Liver (tissue), 3 donors: ENCODE results near the gene VIL1.
A peak's percentile ranks its signal among the peaks of the same experiment; 100 is the strongest.

ENCODE experiments used
- ATF3 ChIP-seq: IDR thresholded peaks from 2 replicates; pipeline ENCODE4 v1.6.1; 2016; ENCODE audit warnings: antibody characterized with exemption
- CTCF ChIP-seq: fragments of 150-350 bp; IDR thresholded peaks from 2 replicates; pipeline ENCODE4 v1.5.1; 2017; ENCODE audit warnings: improper control_type of control experiment, low read depth, low read length; ENCODE audit not compliant: missing input control
- EGR1 ChIP-seq, 2 donors: IDR thresholded peaks; 2 replicates each; pipeline ENCODE4 v1.6.1; 2016 to 2018; ENCODE audit warnings: antibody characterized with exemption in 2 of 2, low read depth in 2 of 2
- FOXA1 ChIP-seq: IDR thresholded peaks from 2 replicates; pipeline ENCODE4 v1.6.1; 2016; ENCODE audit warnings: antibody characterized with exemption
- GABPA ChIP-seq, 2 donors: IDR thresholded peaks in 1 of 2; conservative IDR thresholded peaks in 1 of 2; 2 replicates each; pipeline ENCODE4 v1.6.1; 2016; ENCODE audit warnings: antibody characterized with exemption in 2 of 2, mild to moderate bottlenecking in 1 of 2, moderate library complexity in 1 of 2
- HNF4A ChIP-seq, 2 donors: conservative IDR thresholded peaks; 2 replicates each; pipeline ENCODE4 v1.6.1; 2016; ENCODE audit warnings: antibody characterized with exemption in 2 of 2, mild to moderate bottlenecking in 2 of 2
- JUND ChIP-seq, 2 donors: IDR thresholded peaks; 2 replicates each; pipeline ENCODE4 v1.6.1; 2016; ENCODE audit warnings: antibody characterized with exemption in 2 of 2
- MAX ChIP-seq: IDR thresholded peaks from 2 replicates; pipeline ENCODE4 v1.6.1; 2016; ENCODE audit warnings: antibody characterized with exemption
- NR2F2 ChIP-seq: IDR thresholded peaks from 2 replicates; pipeline ENCODE4 v1.6.1; 2016; ENCODE audit warnings: antibody characterized with exemption
- RAD21 ChIP-seq, 2 donors: IDR thresholded peaks; 2 replicates each; pipeline ENCODE4 v1.6.1; 2016; ENCODE audit warnings: antibody characterized with exemption in 2 of 2, mild to moderate bottlenecking in 2 of 2
- TAF1 ChIP-seq: conservative IDR thresholded peaks from 2 replicates; pipeline ENCODE4 v1.6.1; 2016; ENCODE audit warnings: antibody characterized with exemption, mild to moderate bottlenecking
- ZBTB33 ChIP-seq: IDR thresholded peaks from 2 replicates; pipeline ENCODE4 v1.6.1; 2016; ENCODE audit warnings: antibody characterized with exemption
- donor health status: healthy.
- donor health status: healthy.

GRCh38 chr2:218448934-218449333 is 30.0 kb downstream of the VIL1 start:
- TF ChIP-seq MAX (no peak), ATF3 (peak; percentile 57), HNF4A (conservative IDR thresholded peaks at IDR 0.05) (peak; percentile 43 to 78), CTCF (no peak), EGR1 (IDR thresholded peaks at IDR 0.05; ENCODE audit: low read depth in 2 of 2) (no peak), RAD21 (IDR thresholded peaks at IDR 0.05) (no peak), FOXA1 (no peak), GABPA (IDR thresholded peaks at IDR 0.05 in 1 of 2, conservative IDR thresholded peaks at IDR 0.05 in 1 of 2) (no peak), NR2F2 (no peak), JUND (IDR thresholded peaks at IDR 0.05) (peak; percentile 75 to 95), TAF1 (no peak), ZBTB33 (no peak)
